HG02610 (cell line): ENCODE results near the gene PIKFYVE.
"Not testable (repeated sequence)": the region's sequence is repeated elsewhere in the genome, so short reads cannot be mapped to it uniquely, and the experiment has no call there.

Experiments used
- ATAC-seq: cut with Tn5 transposase; IDR thresholded peaks from one replicate; pipeline ENCODE4 v1.9.1; 2021; ENCODE audit warnings: mild to moderate bottlenecking, moderate library complexity; ENCODE audit not compliant: unreplicated experiment

Gene PIKFYVE

GRCh38 chr2:208356846-208357574 lies 91.0 kb downstream of the PIKFYVE start:
- ATAC-seq = no peak

- no peak for ATAC-seq
These were observed 92.9 kb downstream of the PIKFYVE start for GRCh38 chr2:208358758-208359631.

GRCh38 chr2:208359632-208359986 lies 93.6 kb downstream of the PIKFYVE start:
- ATAC-seq = no peak

DNA sequence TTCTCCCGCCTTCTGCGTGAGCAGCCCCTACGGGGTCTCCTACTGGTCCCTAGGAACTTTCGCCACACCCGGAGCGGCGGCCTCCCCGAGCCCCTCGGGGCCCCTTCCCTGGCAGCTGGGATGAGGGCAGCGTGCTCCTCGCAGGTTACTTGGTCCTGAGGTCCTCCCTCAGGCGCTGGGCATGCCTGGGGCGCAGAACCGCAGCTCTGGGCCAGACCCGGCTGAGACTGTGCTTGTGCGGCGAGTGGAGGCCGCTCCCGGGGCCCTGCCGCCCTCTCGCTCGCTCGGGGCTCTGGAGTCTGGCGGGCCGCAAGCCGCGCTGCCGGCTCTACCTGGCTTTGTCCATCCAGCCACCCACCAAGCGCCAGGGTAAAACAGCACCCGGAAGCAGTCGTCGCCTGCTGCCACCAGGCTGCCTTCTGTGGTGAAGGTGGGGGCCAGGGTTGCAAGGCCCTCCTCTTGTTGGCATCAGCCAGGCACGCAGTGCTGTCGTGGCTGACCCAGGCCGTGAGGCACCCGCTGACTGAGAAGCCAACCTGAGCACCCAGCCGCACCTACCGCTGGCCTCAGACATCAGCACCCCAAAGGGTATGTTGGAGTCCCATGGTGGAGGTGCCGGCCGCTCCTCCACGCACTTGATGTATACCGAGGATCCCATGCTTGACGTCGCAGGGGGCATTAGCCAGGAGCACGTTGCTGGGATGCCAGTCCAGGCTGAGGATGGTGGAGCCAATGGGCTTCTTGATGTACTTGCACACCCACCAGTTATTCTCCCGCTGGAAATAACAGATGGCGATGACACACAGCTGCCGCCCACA lies 94.4 kb downstream of the PIKFYVE start:
- no peak for ATAC-seq

- no peak for ATAC-seq
These were observed 95.0 kb downstream of the PIKFYVE start for GRCh38 chr2:208361077-208361441.

DNA sequence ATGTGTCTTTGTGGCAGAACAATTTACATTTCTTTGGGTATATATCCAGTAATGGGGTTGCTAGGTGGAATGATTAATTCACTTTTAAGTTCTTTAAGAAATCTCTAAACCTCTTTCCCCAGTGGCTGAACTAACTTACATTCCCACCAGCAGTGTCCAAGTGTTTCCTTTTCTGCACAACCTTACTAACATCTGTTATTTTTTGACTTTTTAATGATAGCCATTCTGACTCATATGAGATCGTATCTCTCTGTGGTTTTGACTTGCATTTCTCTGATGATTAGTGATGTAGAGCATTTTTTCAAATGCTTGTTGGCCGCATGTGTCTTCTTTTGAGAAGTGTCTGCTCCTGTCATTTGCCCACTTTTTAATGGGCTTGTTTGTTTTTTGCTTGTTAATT lies 97.4 kb downstream of the PIKFYVE start:
- ATAC-seq = peak; percentile 83

- peak; percentile 47 for ATAC-seq
These were observed 100.4 kb downstream of the PIKFYVE start for GRCh38 chr2:208366215-208367127.

DNA sequence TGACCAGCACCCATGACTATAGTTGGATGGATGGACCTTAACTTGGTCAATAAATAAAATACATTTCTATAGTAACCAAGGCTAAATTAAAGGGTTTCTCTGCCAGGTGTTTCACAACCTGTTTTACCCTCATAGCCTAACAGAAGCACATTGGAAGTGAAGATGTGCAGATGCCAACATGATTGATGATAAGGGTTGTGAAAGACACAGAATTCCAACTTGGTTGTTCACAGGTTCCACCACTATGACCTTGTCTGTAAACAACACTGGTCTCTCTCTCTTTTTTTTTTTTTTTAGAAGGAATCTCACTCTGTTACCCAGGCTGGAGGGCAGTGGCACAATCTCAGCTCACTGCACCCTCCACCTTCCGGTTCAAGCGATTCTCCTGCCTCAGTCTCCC lies 103.0 kb downstream of the PIKFYVE start:
- ATAC-seq = no peak

- ATAC-seq = no peak
These were observed 105.0 kb downstream of the PIKFYVE start for GRCh38 chr2:208370881-208371633.

GRCh38 chr2:208371634-208371935 lies 105.5 kb downstream of the PIKFYVE start:
- ATAC-seq = no peak

GRCh38 chr2:208373460-208374089 lies 107.5 kb downstream of the PIKFYVE start:
- peak; percentile 48 for ATAC-seq

- no peak for ATAC-seq
These were observed 109.5 kb downstream of the PIKFYVE start for GRCh38 chr2:208375491-208376068.

DNA sequence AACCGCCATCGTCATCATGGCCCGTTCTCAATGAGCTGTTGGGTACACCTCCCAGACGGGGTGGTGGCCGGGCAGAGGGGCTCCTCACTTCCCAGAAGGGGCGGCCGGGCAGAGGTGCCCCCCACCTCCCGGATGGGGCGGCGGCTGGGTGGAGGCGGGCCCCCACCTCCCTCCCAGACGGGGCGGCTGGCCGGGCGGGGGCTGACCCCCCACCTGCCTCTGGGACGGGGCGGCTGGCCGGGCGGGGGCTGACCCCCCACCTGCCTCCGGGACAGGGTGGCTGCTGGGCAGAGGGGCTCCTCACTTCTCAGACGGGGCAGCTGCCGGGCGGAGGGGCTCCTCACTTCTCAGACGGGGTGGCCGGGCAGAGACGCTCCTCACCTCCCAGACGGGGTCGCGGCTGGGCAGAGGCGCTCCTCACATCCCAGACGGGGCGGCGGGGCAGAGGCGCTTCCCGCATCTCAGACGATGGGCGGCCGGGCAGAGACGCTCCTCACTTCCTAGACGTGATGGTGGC lies 111.3 kb downstream of the PIKFYVE start:
- ATAC-seq = not testable (repeated sequence)

DNA sequence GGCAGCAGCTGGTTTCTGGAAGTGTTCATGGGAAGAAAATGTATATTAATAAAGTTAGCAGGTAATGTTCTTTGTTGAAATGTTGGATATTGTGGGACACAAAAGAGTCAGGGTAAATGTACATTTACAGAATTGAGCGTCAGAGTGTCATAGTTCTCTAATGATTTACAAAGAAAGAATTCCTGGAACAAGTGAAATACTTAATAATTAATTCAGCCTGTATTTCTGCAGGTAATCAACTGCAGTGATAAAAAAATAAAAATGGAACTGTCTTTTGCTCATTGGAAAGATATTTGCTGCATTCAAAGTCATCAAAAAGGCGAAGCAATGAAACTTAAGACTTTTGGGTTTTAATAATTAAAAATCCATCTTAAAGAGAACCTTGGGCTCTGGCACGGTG lies 113.1 kb downstream of the PIKFYVE start:
- ATAC-seq = no peak

GRCh38 chr2:208384637-208385036 lies 118.6 kb downstream of the PIKFYVE start:
- no peak for ATAC-seq

GRCh38 chr2:208386541-208386940 lies 120.5 kb downstream of the PIKFYVE start:
- no peak for ATAC-seq

- no peak for ATAC-seq
These were observed 123.9 kb downstream of the PIKFYVE start for GRCh38 chr2:208389940-208390339.

GRCh38 chr2:208392300-208392699 lies 126.2 kb downstream of the PIKFYVE start:
- no peak for ATAC-seq

- not testable (repeated sequence) for ATAC-seq
These were observed 130.7 kb downstream of the PIKFYVE start for GRCh38 chr2:208396796-208397195.
